ENCODE results near the gene MTUS2.

- no peak for TF ChIP-seq SUZ12 (IDR thresholded peaks at IDR 0.05; ENCODE audit: low read length)
- TF ChIP-seq RAD21 (IDR thresholded peaks at IDR 0.05 in 1 of 2, conservative IDR thresholded peaks at IDR 0.05 in 1 of 2; ENCODE audit: low read depth in 2 of 2, low read length in 2 of 2): no peak
- no peak for TF ChIP-seq POLR2A (IDR thresholded peaks at IDR 0.05; ENCODE audit: control extremely low read depth in 1 of 2, low read depth in 2 of 2, low read length in 2 of 2)
Measured at GRCh38 chr13:28867564-28867963, 47.4 kb downstream of the MTUS2 start.
